DMS 273 (cell line): Measurements from ENCODE around the gene TTC34.

Experiments
- DNase-seq: peaks from one replicate; lab custom pipeline; 2025; ENCODE audit not compliant: unreplicated experiment; lab: John Stamatoyannopoulos, UW

Gene TTC34

GRCh38 chr1:2830761-2831425, 29.4 kb upstream of the TTC34 start:
- DNase-seq: no peak

- DNase-seq: no peak
These were observed 28.5 kb upstream of the TTC34 start for GRCh38 chr1:2829846-2830615.

GRCh38 chr1:2828586-2829250, 27.2 kb upstream of the TTC34 start:
- no peak for DNase-seq

GRCh38 chr1:2826736-2827292, 25.3 kb upstream of the TTC34 start:
- DNase-seq: no peak

GRCh38 chr1:2826316-2826715, 24.8 kb upstream of the TTC34 start:
- DNase-seq: no peak

GRCh38 chr1:2825487-2826189, 24.1 kb upstream of the TTC34 start:
- no peak for DNase-seq

- DNase-seq: no peak
These were observed 23.5 kb upstream of the TTC34 start for GRCh38 chr1:2824999-2825398.

GRCh38 chr1:2823921-2824610, 22.6 kb upstream of the TTC34 start:
- DNase-seq: no peak

GRCh38 chr1:2822621-2823145, 21.2 kb upstream of the TTC34 start:
- no peak for DNase-seq

- DNase-seq: peak; percentile 46
These were observed 20.6 kb upstream of the TTC34 start for GRCh38 chr1:2821966-2822620.

GRCh38 chr1:2821373-2821955, 20.0 kb upstream of the TTC34 start:
- DNase-seq: no peak

GRCh38 chr1:2820731-2821372, 19.4 kb upstream of the TTC34 start:
- no peak for DNase-seq

- no peak for DNase-seq
These were observed 18.6 kb upstream of the TTC34 start for GRCh38 chr1:2819831-2820730.

GRCh38 chr1:2819429-2819828, 17.9 kb upstream of the TTC34 start:
- no peak for DNase-seq

- DNase-seq: no peak
These were observed 16.5 kb upstream of the TTC34 start for GRCh38 chr1:2817784-2818564.

GRCh38 chr1:2816786-2817185, 15.3 kb upstream of the TTC34 start:
- no peak for DNase-seq

- DNase-seq: no peak
These were observed 14.1 kb upstream of the TTC34 start for GRCh38 chr1:2815551-2815950.
